H1 (cell line): Measurements from ENCODE around the gene ACBD5. TPM values are rescaled to one million over a fixed set of nuclear protein-coding genes. Genes with fewer than 3 reads are reported as not detected.

Experiments used
- CTCF ChIA-PET: fragments of 300-600 bp; sonication (Branson Sonifier 250); formaldehyde crosslinking; loops from one replicate; lab custom pipeline; 2021; ENCODE audit not compliant: partially characterized antibody; lab: Charles Lee
- POLR2A ChIA-PET: fragments of 300-600 bp; sonication (Branson Sonifier 250); formaldehyde crosslinking; loops from one replicate; lab custom pipeline; 2021; ENCODE audit warnings: inconsistent platforms; ENCODE audit not compliant: partially characterized antibody; lab: Charles Lee
- DNase-seq, 2 experiments: peaks; one replicate each; pipeline versions ENCODE4 v3.0.0 to v3.0.0-alpha.2; 2010 to 2022; ENCODE audit warnings: low spot score in 2 of 2, low read depth in 1 of 2, mixed read lengths in 1 of 2
- FAIRE-seq: peaks from 2 replicates; lab custom pipeline; 2011; peaks lifted over from hg19 to GRCh38; lab: Jason Lieb, UNC
- H2AFZ ChIP-seq: 2 replicates; pipeline ENCODE4 v1.8.1; 2012; ENCODE audit warnings: low read length, inconsistent platforms
- H2AK5ac ChIP-seq: 2 replicates; pipeline ENCODE4 v1.6.1; 2013; ENCODE audit warnings: low read depth, low read length
- H2BK120ac ChIP-seq: replicated peaks from 2 replicates; pipeline ENCODE3; 2013; ENCODE audit warnings: low read depth, low read length, inconsistent platforms
- H2BK12ac ChIP-seq: 2 replicates; pipeline ENCODE4 v1.6.1; 2013; ENCODE audit warnings: low read depth, low read length
- H2BK15ac ChIP-seq: 2 replicates; pipeline ENCODE4 v1.6.1; 2013; ENCODE audit warnings: low read length
- H2BK20ac ChIP-seq: 2 replicates; pipeline ENCODE4 v1.6.1; 2013; ENCODE audit warnings: low read length
- H2BK5ac ChIP-seq: 2 replicates; pipeline ENCODE4 v1.6.1; 2013; ENCODE audit warnings: low read depth, low read length
- H3K14ac ChIP-seq: 2 replicates; pipeline ENCODE4 v1.6.1; 2013; ENCODE audit warnings: inconsistent platforms; ENCODE audit not compliant: insufficient read length
- H3K18ac ChIP-seq: 2 replicates; pipeline ENCODE4 v1.6.1; 2013; ENCODE audit warnings: low read length; ENCODE audit errors: extremely low read depth
- H3K23ac ChIP-seq: 2 replicates; pipeline ENCODE4 v1.6.1; 2013; ENCODE audit warnings: inconsistent platforms; ENCODE audit not compliant: insufficient read length
- H3K23me2 ChIP-seq: 2 replicates; pipeline ENCODE4 v1.6.1; 2013; ENCODE audit warnings: low read depth, low read length
- H3K27ac ChIP-seq: 2 replicates; pipeline ENCODE4 v1.6.1; 2011; ENCODE audit warnings: low read depth, low read length, inconsistent platforms
- H3K27me3 ChIP-seq, 4 experiments: replicated peaks in 1 of 4; 1 replicate in 1 of 4; 2 replicates in 3 of 4; pipeline versions ENCODE4 v1.6.1 to v1.8.1; 2011 to 2013; ENCODE audit warnings: low read length in 3 of 4, mild to moderate bottlenecking in 3 of 4, inconsistent platforms in 2 of 4, mixed read lengths in 2 of 4, moderate library complexity in 1 of 4; ENCODE audit not compliant: control insufficient read depth in 3 of 4, insufficient read depth in 3 of 4; ENCODE audit errors: extremely low read depth in 1 of 4
- H3K36me3 ChIP-seq, 4 experiments: 2 replicates each; pipeline versions ENCODE4 v1.6.1 to v1.8.1; 2011 to 2013; ENCODE audit warnings: mild to moderate bottlenecking in 4 of 4, low read length in 3 of 4, moderate library complexity in 2 of 4, control low read depth in 1 of 4, inconsistent platforms in 1 of 4; ENCODE audit not compliant: insufficient read depth in 4 of 4, control insufficient read depth in 2 of 4
- H3K4ac ChIP-seq: replicated peaks from 2 replicates; pipeline ENCODE3; 2013; ENCODE audit warnings: low read length, low read depth, mixed read lengths, inconsistent platforms; ENCODE audit not compliant: insufficient read length
- H3K4me1 ChIP-seq, 4 experiments: replicated peaks in 1 of 4; 1 replicate in 1 of 4; 2 replicates in 3 of 4; pipeline versions ENCODE4 v1.6.1 to v1.8.1; 2011 to 2013; ENCODE audit warnings: low read length in 3 of 4, inconsistent platforms in 2 of 4, mixed read lengths in 1 of 4; ENCODE audit not compliant: insufficient read depth in 4 of 4, control insufficient read depth in 3 of 4
- H3K4me2 ChIP-seq, 2 experiments: 2 replicates each; pipeline versions ENCODE4 v1.6.1 to v1.8.1; 2011 to 2013; ENCODE audit warnings: low read depth in 2 of 2, low read length in 2 of 2, control low read depth in 1 of 2, inconsistent platforms in 1 of 2, mild to moderate bottlenecking in 1 of 2; ENCODE audit not compliant: insufficient read depth in 1 of 2
- H3K4me3 ChIP-seq, 4 experiments: fragments of 200-600, 300-600 bp in 1 of 4; sonication (generic), shearing (Covaris generic), sonication (Bioruptor Twin) in 1 of 4; 2 replicates each; pipeline versions ENCODE4 v1.5.1 to v1.8.1; 2011 to 2016; ENCODE audit warnings: low read length in 4 of 4, low read depth in 3 of 4, control low read depth in 2 of 4, inconsistent platforms in 2 of 4, mild to moderate bottlenecking in 2 of 4, mixed read lengths in 1 of 4, moderate library complexity in 1 of 4; ENCODE audit not compliant: insufficient read depth in 2 of 4; ENCODE audit errors: extremely low read depth in 1 of 4
- H3K56ac ChIP-seq: replicated peaks from 2 replicates; pipeline ENCODE3; 2013; ENCODE audit warnings: low read depth, mild to moderate bottlenecking, mixed read lengths, low read length, inconsistent platforms; ENCODE audit not compliant: insufficient read length
- H3K79me1 ChIP-seq: 2 replicates; pipeline ENCODE4 v1.6.1; 2013; ENCODE audit warnings: low read depth, low read length, control low read depth
- H3K79me2 ChIP-seq, 2 experiments: 2 replicates each; pipeline versions ENCODE4 v1.6.1 to v1.8.1; 2012 to 2013; ENCODE audit warnings: low read length in 2 of 2, mild to moderate bottlenecking in 2 of 2, inconsistent platforms in 1 of 2; ENCODE audit not compliant: insufficient read depth in 2 of 2, control insufficient read depth in 1 of 2
- H3K9ac ChIP-seq, 4 experiments: replicated peaks in 1 of 4; 1 replicate in 1 of 4; 2 replicates in 3 of 4; pipeline versions ENCODE4 v1.6.1 to v1.8.1; 2011 to 2013; ENCODE audit warnings: low read depth in 3 of 4, low read length in 3 of 4, control low read depth in 2 of 4, mild to moderate bottlenecking in 2 of 4, moderate library complexity in 2 of 4, inconsistent platforms in 1 of 4; ENCODE audit errors: extremely low read depth in 1 of 4
- H3K9me3 ChIP-seq, 2 experiments: 2 replicates each; pipeline versions ENCODE4 v1.6.1 to v1.8.1; 2012 to 2013; ENCODE audit warnings: mild to moderate bottlenecking in 2 of 2, moderate library complexity in 2 of 2, control low read depth in 1 of 2, inconsistent platforms in 1 of 2, low read depth in 1 of 2, low read length in 1 of 2, mixed read lengths in 1 of 2; ENCODE audit not compliant: insufficient read depth in 2 of 2
- H4K20me1 ChIP-seq, 2 experiments: replicated peaks in 1 of 2; 2 replicates each; pipeline versions ENCODE3 to v1.8.1; 2011 to 2013; ENCODE audit warnings: inconsistent platforms in 2 of 2, low read length in 2 of 2, mild to moderate bottlenecking in 1 of 2; ENCODE audit not compliant: insufficient read depth in 2 of 2, control insufficient read depth in 1 of 2
- H4K5ac ChIP-seq: 2 replicates; pipeline ENCODE4 v1.6.1; 2013; ENCODE audit warnings: low read length, low read depth, mixed read lengths, inconsistent platforms; ENCODE audit not compliant: insufficient read length
- H4K8ac ChIP-seq: 2 replicates; pipeline ENCODE4 v1.8.0; 2013; ENCODE audit warnings: mild to moderate bottlenecking, moderate library complexity, low read length, inconsistent platforms; ENCODE audit not compliant: insufficient read depth; ENCODE audit errors: extremely low read depth
- H4K91ac ChIP-seq: replicated peaks from 2 replicates; pipeline ENCODE3; 2013; ENCODE audit warnings: low read length, mixed read lengths, inconsistent platforms; ENCODE audit not compliant: insufficient read length
- EZH2 ChIP-seq: fragments of 200-600 bp; sonication (generic); IDR thresholded peaks from 2 replicates; pipeline ENCODE4 v1.7.1; 2012; ENCODE audit warnings: low read depth, mild to moderate bottlenecking, moderate library complexity, low read length, inconsistent platforms; ENCODE audit not compliant: severe bottlenecking
- HDAC6 ChIP-seq: IDR thresholded peaks from one replicate; pipeline ENCODE4 v1.7.1; 2012; ENCODE audit warnings: low read depth, mild to moderate bottlenecking, inconsistent platforms, low read length, moderate library complexity
- KDM1A ChIP-seq: fragments of 200-600, 300-600 bp; sonication (generic); IDR thresholded peaks from 2 replicates; pipeline ENCODE4 v1.7.1; 2016; ENCODE audit warnings: mild to moderate bottlenecking, low read length, borderline replicate concordance
- RNF2 ChIP-seq: fragments of 200-900, 300-1000 bp; sonication (generic); IDR thresholded peaks from 2 replicates; pipeline ENCODE4 v1.7.1; 2016; ENCODE audit warnings: borderline replicate concordance, low read depth, mild to moderate bottlenecking, antibody characterized with exemption, low read length; ENCODE audit not compliant: poor library complexity, severe bottlenecking; ENCODE audit errors: missing control alignments
- SIRT6 ChIP-seq: IDR thresholded peaks from one replicate; pipeline ENCODE4 v1.7.1; 2012; ENCODE audit warnings: low read length, inconsistent platforms
- TBP ChIP-seq: IDR thresholded peaks from 2 replicates; pipeline ENCODE4 v1.6.1; 2011; ENCODE audit warnings: low read depth, low read length, improper control_type of control experiment
- TCF12 ChIP-seq: IDR thresholded peaks from 2 replicates; pipeline ENCODE4 v1.6.1; 2011; ENCODE audit warnings: low read depth, mild to moderate bottlenecking, low read length
- TEAD4 ChIP-seq: IDR thresholded peaks from 2 replicates; pipeline ENCODE4 v1.6.1; 2012; ENCODE audit warnings: low read depth, low read length, inconsistent platforms, mixed read lengths
- ZNF274 ChIP-seq: IDR thresholded peaks from 2 replicates; pipeline ENCODE4 v1.7.0; 2012; ENCODE audit warnings: low read length, borderline replicate concordance; ENCODE audit errors: extremely low read depth
- WGBS, 2 experiments: shearing (Covaris generic) in 1 of 2; methylation state at CpG; one replicate each; pipeline versions ENCODE4 v1.1.6 to v1.1.7; 2013 to 2015; ENCODE audit warnings: low lambda C conversion rate in 2 of 2, mixed read lengths in 2 of 2, inconsistent platforms in 1 of 2, low coverage in 1 of 2, missing lambda C conversion rate in 1 of 2; ENCODE audit not compliant: insufficient replicate concordance in 2 of 2, insufficient coverage in 1 of 2, insufficient read length in 1 of 2; ENCODE audit errors: extremely low coverage in 1 of 2, missing lambda C conversion rate in 1 of 2; 5-methylcytosine and 5-hydroxymethylcytosine counted together
- polyA plus RNA-seq, 7 experiments: library from polyadenylated mRNA; depleted of rRNA in 3 of 7; stranded (reverse) in 5 of 7; unstranded in 2 of 7; fragments of >200 nt in 5 of 7; fragments of 200-250 nt in 2 of 7; gene quantifications; 1 replicate in 5 of 7; 2 replicates in 1 of 7; 4 replicates in 1 of 7; pipeline versions ENCODE4 v1.2.1 to v1.2.3, GENCODE V29; 2011 to 2013; ENCODE audit warnings: missing spikeins in 2 of 7, mixed read lengths in 2 of 7
- total RNA-seq: library from RNA; stranded (reverse); fragmentation: NEBNext Ultra II Directional; extraction: Animal tissue kit (Norgen Biotek cat#: 25700); gene quantifications from 2 replicates; pipeline ENCODE4 v1.2.1, GENCODE V29; 2021

ACBD5 gene
- total and polyA plus RNA-seq, 2 of the 8 experiments (the other 6 are each of a cell fraction or from before 2014, with no cell fraction given) = 4.6 to 15.9 TPM

GRCh38 chr10:27150261-27150660, 90.3 kb downstream of the ACBD5 start:
- H3K9me3 ChIP-seq = no peaks in the 10 kb centered on the region
- FAIRE-seq (no peak), DNase-seq (no peak)
- CTCF ChIA-PET = no interaction called here
- H2BK20ac ChIP-seq = no peak overlapping the region
- TF ChIP-seq HDAC6 (no peak), RNF2 (no peak), ZNF274 (no peak), TEAD4 (no peak), SIRT6 (no peak), EZH2 (no peak), KDM1A (no peak), TBP (no peak), TCF12 (no peak)
- no peak overlapping the region for H2BK120ac ChIP-seq
- no peak overlapping the region for H4K5ac ChIP-seq
- POLR2A ChIA-PET = interaction anchor here (0.6 to 0.8 kb wide), 4 partner anchors 21 to 50 kb away, joined by 3 read pairs; partner anchors contain the start of gene ANKRD26
- H2AK5ac ChIP-seq = no peak overlapping the region
- no peak overlapping the region for H2BK12ac ChIP-seq
- H3K79me2 ChIP-seq = peaks cover 29 to 89% of the 10 kb centered on the region in 2 experiments
- H2BK5ac ChIP-seq = no peak overlapping the region
- H3K4me3 ChIP-seq = no peak overlapping the region
- H3K18ac ChIP-seq = no peak overlapping the region
- no peak overlapping the region for H3K4ac ChIP-seq
- H3K27me3 ChIP-seq = no peaks in the 10 kb centered on the region
- no peak overlapping the region for H2AFZ ChIP-seq
- H3K36me3 ChIP-seq = peaks cover 0 to 38% (median 16%) of the 10 kb centered on the region in 4 experiments; a peak in 6 of 8 replicates
- WGBS, 2 experiments = 100% methylated on average over 1 of the region's 1 CpG; no CpG with 5 or more reads in 1 of the 2 experiments
- peaks cover 5% of the 10 kb centered on the region for H3K79me1 ChIP-seq
- H3K4me2 ChIP-seq = no peak overlapping the region; a peak in 1 of 4 replicates
- no peak overlapping the region for H2BK15ac ChIP-seq
- H4K8ac ChIP-seq = no peak overlapping the region
- H3K27ac ChIP-seq = no peak overlapping the region
- no peak overlapping the region for H3K56ac ChIP-seq
- no peak overlapping the region for H3K23ac ChIP-seq
- H3K23me2 ChIP-seq = peaks cover 4% of the 10 kb centered on the region
- H4K20me1 ChIP-seq = peaks cover 7% of the 10 kb centered on the region in 2 experiments
- H3K4me1 ChIP-seq = peaks cover 0 to 5% (median 0%) of the 10 kb centered on the region in 4 experiments; a peak in 2 of 7 replicates
- H3K9ac ChIP-seq = no peak overlapping the region
- no peak overlapping the region for H4K91ac ChIP-seq
- no peak overlapping the region for H3K14ac ChIP-seq
